HepG2 (cell line): Measurements from ENCODE around the gene MYL11. TPM values are rescaled to one million over a fixed set of nuclear protein-coding genes. Genes with fewer than 3 reads are reported as not detected.

Source experiments
- BHLHE40 ChIP-seq: IDR thresholded peaks from 2 replicates; pipeline ENCODE4 v1.6.1; 2011; ENCODE audit warnings: low read length, improper control_type of control experiment
- CAMTA2 ChIP-seq: sonication (generic); formaldehyde crosslinking; IDR thresholded peaks from 2 replicates; pipeline ENCODE4 v1.4.0; 2020; ENCODE audit warnings: mild to moderate bottlenecking, missing genetic modification reagents, borderline replicate concordance
- KDM2A ChIP-seq: sonication (generic); formaldehyde crosslinking; IDR thresholded peaks from 2 replicates; pipeline ENCODE4 v1.4.0; 2020; ENCODE audit warnings: low read depth, missing genetic modification reagents, borderline replicate concordance
- NCOR1 ChIP-seq: fragments of 200-600 bp; sonication (generic); IDR thresholded peaks from 2 replicates; pipeline ENCODE4 v1.7.0; 2017; ENCODE audit warnings: antibody characterized with exemption, low read length, borderline replicate concordance
- NKX3-1 ChIP-seq: sonication (generic); formaldehyde crosslinking; IDR thresholded peaks from 2 replicates; pipeline ENCODE4 v1.5.0; 2020; ENCODE audit warnings: missing genetic modification reagents
- PTBP1 ChIP-seq: fragments of 200-400 bp; formaldehyde crosslinking; IDR thresholded peaks from 2 replicates; pipeline ENCODE4 v1.6.1; 2018; ENCODE audit warnings: low read length, low read depth; ENCODE audit not compliant: poor library complexity, severe bottlenecking
- RFXANK ChIP-seq: IDR thresholded peaks from 2 replicates; pipeline ENCODE4 v1.6.1; 2016
- SIN3A ChIP-seq: IDR thresholded peaks from 2 replicates; pipeline ENCODE4 v1.6.1; 2011; ENCODE audit warnings: low read depth, mild to moderate bottlenecking, control low read depth, low read length, borderline replicate concordance
- SP4 ChIP-seq: sonication (generic); formaldehyde crosslinking; IDR thresholded peaks from 2 replicates; pipeline ENCODE4 v1.8.1; 2023; ENCODE audit warnings: mild to moderate bottlenecking, missing genetic modification reagents
- ZNF44 ChIP-seq: sonication (generic); formaldehyde crosslinking; IDR thresholded peaks from 2 replicates; pipeline ENCODE4 v1.5.1; 2020; ENCODE audit warnings: mild to moderate bottlenecking, missing genetic modification reagents
- ZNF577 ChIP-seq: sonication (generic); formaldehyde crosslinking; IDR thresholded peaks from 2 replicates; pipeline ENCODE4 v1.4.0; 2020; ENCODE audit warnings: mild to moderate bottlenecking, low read depth, missing genetic modification reagents, borderline replicate concordance
- ZNF713 ChIP-seq: sonication (generic); formaldehyde crosslinking; IDR thresholded peaks from 2 replicates; pipeline ENCODE4 v1.4.0; 2020; ENCODE audit warnings: mild to moderate bottlenecking, missing genetic modification reagents
- ZNF790 ChIP-seq: sonication (generic); formaldehyde crosslinking; IDR thresholded peaks from 2 replicates; pipeline ENCODE4 v1.8.0; 2022; ENCODE audit warnings: missing genetic modification reagents, mild to moderate bottlenecking, borderline replicate concordance
- ZNF816 ChIP-seq: sonication (generic); formaldehyde crosslinking; IDR thresholded peaks from 2 replicates; pipeline ENCODE4 v1.8.0; 2022; ENCODE audit warnings: missing genetic modification reagents, mild to moderate bottlenecking, borderline replicate concordance
- polyA plus RNA-seq, 8 experiments: library from polyadenylated mRNA; depleted of rRNA in 3 of 8; stranded (reverse) in 7 of 8; unstranded in 1 of 8; fragments of >200 nt; fragmentation: Illumina TruSeq in 4 of 8; extraction: Trizol in 4 of 8; gene quantifications; 2 replicates each; pipeline versions ENCODE4 v1.2.1 to v1.2.3, GENCODE V29; 2011 to 2016; ENCODE audit warnings: low read depth in 4 of 8, missing spikeins in 1 of 8, mixed read lengths in 1 of 8; ENCODE audit not compliant: insufficient read depth in 1 of 8
- total RNA-seq, 5 experiments: library from RNA; depleted of rRNA; stranded (reverse); fragments of >200 nt; fragmentation: Illumina TruSeq; extraction: Trizol; gene quantifications; 2 replicates each; pipeline ENCODE4 v1.2.3, GENCODE V29; 2016; ENCODE audit warnings: low read depth in 1 of 5
- TF ChIP-seq, protein P1 (sequence below), 2 experiments: sonication (generic) in 1 of 2; formaldehyde crosslinking in 1 of 2; IDR thresholded peaks; 2 replicates each; pipeline versions ENCODE4 v1.6.1 to v1.9.0; 2014 to 2022; ENCODE audit warnings: antibody characterized with exemption in 1 of 2, borderline replicate concordance in 1 of 2, inconsistent platforms in 1 of 2, low read depth in 1 of 2, missing genetic modification reagents in 1 of 2
- TF ChIP-seq, protein P2 (sequence below): sonication (generic); formaldehyde crosslinking; IDR thresholded peaks from 2 replicates; pipeline ENCODE4 v1.4.0; 2020; ENCODE audit warnings: mild to moderate bottlenecking, missing genetic modification reagents
- TF ChIP-seq, protein P3 (sequence below): sonication (generic); formaldehyde crosslinking; IDR thresholded peaks from 2 replicates; pipeline ENCODE4 v1.4.0; 2020; ENCODE audit warnings: missing genetic modification reagents

The MYL11 gene
- total and polyA plus RNA-seq, 2 of the 13 experiments (the other 11 are each of a cell fraction or from before 2014, with no cell fraction given), result not detected

DNA sequence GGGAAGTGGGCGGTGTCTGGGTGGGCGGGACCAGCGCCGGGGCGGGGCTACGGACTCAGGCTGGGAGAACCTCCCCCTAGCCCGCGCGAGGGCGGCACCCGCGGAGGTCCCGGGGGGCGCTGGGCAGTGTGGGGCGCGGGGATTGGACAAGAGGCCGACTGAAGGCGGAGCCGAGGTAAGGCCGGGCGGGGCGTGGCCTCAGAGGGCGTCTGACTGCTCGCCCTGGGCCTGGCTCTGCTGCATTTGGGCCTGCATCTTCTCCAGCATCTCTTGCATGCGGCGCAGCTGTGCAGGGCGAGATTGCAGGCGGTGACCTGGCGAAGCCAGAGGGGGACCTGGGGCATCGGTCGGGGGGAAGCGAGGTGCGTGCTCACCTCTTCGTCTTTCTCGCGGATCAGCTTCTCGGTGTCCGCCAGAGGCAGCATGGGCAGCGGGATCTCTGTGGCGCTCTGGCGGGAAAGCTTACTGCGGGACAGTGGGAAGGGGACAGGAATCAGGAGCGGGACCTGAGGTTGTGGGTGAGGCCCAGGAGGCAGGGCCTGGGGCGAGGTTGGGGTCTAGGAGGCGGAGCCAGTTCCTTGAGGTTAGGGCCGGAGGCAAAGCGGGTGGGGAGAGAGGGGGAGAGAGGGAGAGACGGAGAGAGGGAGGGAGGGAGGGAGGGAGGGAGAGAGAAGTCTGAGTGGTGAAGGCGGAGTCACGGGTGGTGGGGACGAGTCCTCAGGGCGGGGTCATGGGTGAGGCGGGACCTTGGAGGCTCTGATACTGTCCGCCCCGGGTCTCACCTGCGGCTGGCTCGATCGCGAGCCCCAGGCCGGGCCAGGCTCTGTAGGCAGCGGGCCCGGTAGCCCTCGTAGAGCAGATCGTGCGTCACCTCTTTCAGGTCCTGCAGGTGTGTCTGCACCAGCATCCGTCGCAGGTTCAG is 3.9 kb downstream of the MYL11 start (continued):
- TF ChIP-seq, protein P1, sequence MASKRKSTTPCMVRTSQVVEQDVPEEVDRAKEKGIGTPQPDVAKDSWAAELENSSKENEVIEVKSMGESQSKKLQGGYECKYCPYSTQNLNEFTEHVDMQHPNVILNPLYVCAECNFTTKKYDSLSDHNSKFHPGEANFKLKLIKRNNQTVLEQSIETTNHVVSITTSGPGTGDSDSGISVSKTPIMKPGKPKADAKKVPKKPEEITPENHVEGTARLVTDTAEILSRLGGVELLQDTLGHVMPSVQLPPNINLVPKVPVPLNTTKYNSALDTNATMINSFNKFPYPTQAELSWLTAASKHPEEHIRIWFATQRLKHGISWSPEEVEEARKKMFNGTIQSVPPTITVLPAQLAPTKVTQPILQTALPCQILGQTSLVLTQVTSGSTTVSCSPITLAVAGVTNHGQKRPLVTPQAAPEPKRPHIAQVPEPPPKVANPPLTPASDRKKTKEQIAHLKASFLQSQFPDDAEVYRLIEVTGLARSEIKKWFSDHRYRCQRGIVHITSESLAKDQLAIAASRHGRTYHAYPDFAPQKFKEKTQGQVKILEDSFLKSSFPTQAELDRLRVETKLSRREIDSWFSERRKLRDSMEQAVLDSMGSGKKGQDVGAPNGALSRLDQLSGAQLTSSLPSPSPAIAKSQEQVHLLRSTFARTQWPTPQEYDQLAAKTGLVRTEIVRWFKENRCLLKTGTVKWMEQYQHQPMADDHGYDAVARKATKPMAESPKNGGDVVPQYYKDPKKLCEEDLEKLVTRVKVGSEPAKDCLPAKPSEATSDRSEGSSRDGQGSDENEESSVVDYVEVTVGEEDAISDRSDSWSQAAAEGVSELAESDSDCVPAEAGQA (IDR thresholded peaks at IDR 0.05; ENCODE audit: low read depth), result peak; percentile 23; the same call in 1 of the 2 replicates
- TF ChIP-seq, protein P1 (CRISPR knock-in tag; IDR thresholded peaks at IDR 0.05; ENCODE audit: borderline replicate concordance), result no peak
- TF ChIP-seq, protein P2, sequence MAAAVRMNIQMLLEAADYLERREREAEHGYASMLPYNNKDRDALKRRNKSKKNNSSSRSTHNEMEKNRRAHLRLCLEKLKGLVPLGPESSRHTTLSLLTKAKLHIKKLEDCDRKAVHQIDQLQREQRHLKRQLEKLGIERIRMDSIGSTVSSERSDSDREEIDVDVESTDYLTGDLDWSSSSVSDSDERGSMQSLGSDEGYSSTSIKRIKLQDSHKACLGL, result peak; percentile 88; the same call in 1 of the 2 replicates
- peak; percentile 80 for TF ChIP-seq PTBP1
- TF ChIP-seq RFXANK (CRISPR knock-in tag), result 0 out of 2 replicates have a peak, but pooled peaks have one; percentile 17
- TF ChIP-seq ZNF577 (CRISPR knock-in tag), result peak; percentile 92; the same call in 1 of the 2 replicates
- TF ChIP-seq SP4, result peak; percentile 97
- 0 out of 2 replicates have a peak, but pooled peaks have one; percentile 86 for TF ChIP-seq ZNF790
- no peak for TF ChIP-seq ZNF713 (CRISPR knock-in tag)
- TF ChIP-seq KDM2A (CRISPR knock-in tag), result peak; percentile 59; the same call in 1 of the 2 replicates
- TF ChIP-seq NCOR1, result peak; percentile 24; the same call in 1 of the 2 replicates
- TF ChIP-seq ZNF44 (CRISPR knock-in tag), result no peak; the same call in 1 of the 2 replicates
- TF ChIP-seq SIN3A, result peak; percentile 42; the same call in 1 of the 2 replicates
- TF ChIP-seq CAMTA2 (CRISPR knock-in tag), result peak; percentile 47; the same call in 1 of the 2 replicates
- no peak for TF ChIP-seq ZNF816
- TF ChIP-seq, protein P3, sequence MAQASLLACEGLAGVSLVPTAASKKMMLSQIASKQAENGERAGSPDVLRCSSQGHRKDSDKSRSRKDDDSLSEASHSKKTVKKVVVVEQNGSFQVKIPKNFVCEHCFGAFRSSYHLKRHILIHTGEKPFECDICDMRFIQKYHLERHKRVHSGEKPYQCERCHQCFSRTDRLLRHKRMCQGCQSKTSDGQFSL, result no peak; the same call in none of the 2 replicates
- TF ChIP-seq NKX3-1 (CRISPR knock-in tag), result no peak
- TF ChIP-seq BHLHE40, result no peak
